ENCODE measurements around the gene SAMD8.
"Not testable (repeated sequence)": the region's sequence is repeated elsewhere in the genome, so short reads cannot be mapped to it uniquely, and the experiment has no call there.

The SAMD8 gene

GRCh38 chr10:75143353-75143752 lies 31.9 kb downstream of the SAMD8 start:
- no peak for DNase-seq

GRCh38 chr10:75145590-75145989 lies 34.1 kb downstream of the SAMD8 start:
- no peak for DNase-seq

- no peak for DNase-seq
Observed at GRCh38 chr10:75146780-75147179, 35.3 kb downstream of the SAMD8 start.

- DNase-seq = no peak
Observed at GRCh38 chr10:75150656-75151055, 39.2 kb downstream of the SAMD8 start.

- no peak for DNase-seq
Observed at GRCh38 chr10:75159519-75159918, 48.1 kb downstream of the SAMD8 start.

- no peak for DNase-seq
Observed at GRCh38 chr10:75165684-75166622, 54.5 kb downstream of the SAMD8 start.

DNA sequence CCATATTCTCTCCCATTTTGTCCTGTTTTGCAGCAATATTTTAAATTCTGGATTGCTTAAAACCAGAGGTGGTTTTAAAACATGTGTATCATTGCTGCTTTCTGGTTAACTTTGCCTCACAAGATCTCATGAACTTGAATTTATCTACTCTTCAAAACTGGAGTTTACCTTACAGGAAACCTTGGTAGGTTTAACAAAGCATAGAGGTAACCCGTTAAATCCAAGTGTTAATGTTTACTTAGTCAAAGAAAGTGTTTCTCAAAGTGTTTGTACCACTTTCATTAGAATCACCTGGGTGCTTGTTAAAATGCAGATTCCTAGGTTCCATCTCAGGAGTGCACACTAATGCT lies 55.1 kb downstream of the SAMD8 start:
- no peak for DNase-seq

DNA sequence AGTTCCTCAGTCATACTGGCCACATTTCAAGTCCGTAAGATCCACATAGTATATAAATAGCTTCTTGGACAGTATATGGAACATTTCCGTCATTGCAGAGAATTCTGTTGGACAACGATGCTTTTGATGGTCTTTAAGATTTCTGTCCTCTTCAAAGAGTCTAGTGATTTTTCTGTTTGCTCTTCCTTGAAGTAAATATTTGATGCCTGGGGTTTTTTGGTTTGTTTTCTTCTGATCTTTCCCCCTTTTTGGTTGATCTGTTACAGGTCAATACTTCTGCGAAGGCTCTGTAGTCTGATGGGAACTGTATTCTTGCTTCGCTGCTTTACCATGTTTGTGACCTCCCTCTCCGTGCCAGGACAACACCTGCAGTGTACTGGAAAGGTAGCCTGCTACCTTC lies 56.8 kb downstream of the SAMD8 start:
- no peak for DNase-seq

GRCh38 chr10:75170215-75170614 lies 58.8 kb downstream of the SAMD8 start:
- DNase-seq = no peak

GRCh38 chr10:75175046-75175445 lies 63.6 kb downstream of the SAMD8 start:
- no peak for DNase-seq

GRCh38 chr10:75176046-75176445 lies 64.6 kb downstream of the SAMD8 start:
- no peak for DNase-seq

GRCh38 chr10:75176736-75177135 lies 65.3 kb downstream of the SAMD8 start:
- DNase-seq = no peak

- DNase-seq = no peak
Observed at GRCh38 chr10:75179657-75180177, 68.3 kb downstream of the SAMD8 start.

DNA sequence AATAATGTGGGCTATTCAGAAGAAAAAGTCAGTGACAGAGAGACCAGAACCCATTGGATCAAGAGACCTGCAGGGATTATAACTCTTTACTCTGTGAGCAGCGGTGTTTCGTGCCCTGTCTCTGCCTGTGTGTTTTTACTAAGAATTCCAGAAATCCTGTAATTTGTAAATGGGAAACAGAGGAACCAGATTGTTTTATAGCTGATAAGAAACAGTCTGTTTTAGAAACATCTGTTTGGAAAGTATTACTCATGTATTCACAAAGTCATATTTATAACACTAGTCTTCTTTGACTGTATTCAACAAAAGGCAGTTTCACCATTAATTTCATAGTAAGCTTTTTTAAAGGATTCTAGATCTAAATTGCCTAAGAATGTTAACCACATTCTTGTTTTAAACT lies 69.1 kb downstream of the SAMD8 start:
- DNase-seq = no peak

DNA sequence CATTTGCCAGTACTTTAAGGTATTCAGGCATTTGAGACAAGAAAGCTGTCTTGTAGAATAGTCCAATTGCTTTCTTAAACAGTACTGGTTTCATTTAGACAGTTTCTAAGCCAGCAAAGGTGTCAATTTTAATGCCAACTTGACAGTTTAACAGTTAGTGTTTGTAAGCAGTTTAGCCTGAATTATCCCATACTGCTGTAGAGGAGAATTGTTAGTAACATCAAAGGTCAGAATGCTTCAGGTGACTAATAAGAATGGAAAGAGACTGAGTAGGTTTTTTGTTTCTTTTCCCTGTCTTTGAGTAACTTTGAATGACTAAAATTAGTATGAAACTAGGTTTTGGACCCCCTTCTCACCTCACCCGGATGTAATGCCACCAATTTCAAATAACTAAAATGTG lies 69.6 kb downstream of the SAMD8 start:
- DNase-seq = no peak

GRCh38 chr10:75186310-75186709 lies 74.9 kb downstream of the SAMD8 start:
- DNase-seq = no peak

DNA sequence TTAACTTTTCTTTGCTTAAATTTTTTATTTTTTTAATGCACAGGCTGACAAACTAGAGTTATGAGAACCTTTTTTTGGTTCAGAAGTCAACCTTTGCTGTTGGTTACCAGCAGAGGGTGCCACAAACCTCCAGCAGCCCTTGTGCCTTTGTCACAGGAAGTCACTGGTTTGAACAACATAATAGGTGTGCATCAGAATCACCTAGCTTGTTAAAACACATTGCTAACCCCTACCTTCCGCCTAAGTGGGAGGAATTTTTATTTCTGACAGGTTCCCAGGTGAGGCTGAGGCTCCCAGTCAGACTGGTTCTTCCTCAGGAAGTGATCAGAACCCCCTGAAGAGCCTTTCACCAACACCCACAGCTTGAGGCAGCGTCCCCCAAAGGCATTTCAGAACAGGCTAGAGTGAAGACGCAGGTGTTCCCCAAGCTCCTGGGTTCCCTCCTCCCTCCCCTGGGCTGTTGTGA lies 76.5 kb downstream of the SAMD8 start:
- DNase-seq = no peak

GRCh38 chr10:75188522-75188921 lies 77.1 kb downstream of the SAMD8 start:
- DNase-seq = not testable (repeated sequence)

DNA sequence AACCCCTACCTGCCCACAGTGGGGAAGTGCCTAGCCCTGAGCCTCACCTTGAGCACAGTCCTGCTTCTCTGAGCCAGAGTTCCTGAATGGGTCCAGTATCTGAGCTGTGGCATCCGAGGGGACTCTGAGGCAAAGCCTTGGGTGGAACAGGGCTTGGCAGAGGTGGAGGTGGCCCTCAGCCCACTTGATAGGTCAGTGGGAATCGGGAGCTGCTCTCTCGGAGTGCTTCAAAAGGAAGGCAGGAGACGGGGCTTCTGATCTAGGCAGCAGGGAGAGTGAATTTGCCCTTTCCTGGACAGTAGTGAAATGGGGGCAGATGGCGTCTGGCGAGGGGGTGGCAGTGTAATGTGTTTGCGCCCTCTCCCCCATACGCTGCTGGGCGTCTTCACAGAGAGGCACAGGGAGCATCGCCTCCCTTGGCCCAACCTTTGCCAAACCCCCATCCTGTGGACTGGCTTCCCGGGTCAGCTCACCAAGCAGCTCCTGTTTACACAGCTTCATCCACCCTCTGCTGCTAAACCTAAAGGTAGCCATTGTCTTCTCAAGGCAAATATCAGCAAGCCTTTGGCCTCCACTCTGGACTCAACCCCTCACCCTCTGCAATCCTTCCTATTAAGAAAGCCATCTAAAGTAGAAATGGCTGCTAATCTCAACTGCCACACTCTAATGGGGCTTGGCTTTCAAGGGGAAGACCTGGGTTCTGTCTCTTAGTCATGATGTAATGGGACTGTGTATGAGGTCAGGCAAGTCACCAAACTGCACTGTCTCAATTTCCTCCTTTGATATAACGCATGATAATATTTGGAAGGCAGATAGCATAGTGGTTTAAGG lies 78.0 kb downstream of the SAMD8 start:
- DNase-seq = no peak

- no peak for DNase-seq
Observed at GRCh38 chr10:75191821-75192568, 80.5 kb downstream of the SAMD8 start.

DNA sequence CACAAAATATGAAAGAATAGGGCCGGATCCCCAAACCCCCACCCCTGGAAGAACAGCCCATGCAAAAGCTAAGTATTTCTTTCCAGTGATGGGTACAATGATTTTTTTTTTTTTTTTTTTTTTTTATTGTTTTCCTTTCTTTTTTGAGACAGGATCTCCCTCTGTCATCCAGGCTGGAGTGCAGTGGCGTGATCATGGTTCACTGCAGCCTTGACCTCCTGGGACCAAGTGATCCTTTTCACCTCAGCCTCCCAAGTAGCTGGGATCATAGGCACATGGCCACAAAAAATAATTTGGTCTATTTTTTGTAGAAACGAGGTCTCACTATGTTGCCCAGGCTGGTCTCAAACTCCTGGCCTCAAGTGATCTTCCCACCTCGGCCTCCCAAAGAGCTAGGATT lies 83.2 kb downstream of the SAMD8 start:
- DNase-seq = not testable (repeated sequence)

GRCh38 chr10:75195035-75195763 lies 83.7 kb downstream of the SAMD8 start:
- DNase-seq = no peak

Measured in NCI-H187 (cell line).